Endothelial cell (in vitro differentiated cells): ENCODE measurements around the gene NUP214. TPM values are rescaled to one million over a fixed set of nuclear protein-coding genes. Genes with fewer than 3 reads are reported as not detected.

ENCODE experiments used
- DNase-seq: peaks from one replicate; pipeline ENCODE4 v3.0.0; 2021; ENCODE audit warnings: low spot score
- H3K27ac Mint-ChIP-seq: one replicate; pipeline ENCODE4 v1.8.0; 2021; ENCODE audit warnings: mixed read lengths, inconsistent platforms; ENCODE audit not compliant: unreplicated experiment
- H3K27me3 Mint-ChIP-seq: one replicate; pipeline ENCODE4 v1.8.0; 2021; ENCODE audit warnings: mild to moderate bottlenecking, moderate library complexity, mixed read lengths, inconsistent platforms; ENCODE audit not compliant: unreplicated experiment
- H3K36me3 Mint-ChIP-seq: one replicate; pipeline ENCODE4 v1.8.0; 2021; ENCODE audit warnings: mild to moderate bottlenecking, low read depth, mixed read lengths, inconsistent platforms; ENCODE audit not compliant: unreplicated experiment
- H3K4me1 Mint-ChIP-seq: one replicate; pipeline ENCODE4 v1.8.0; 2021; ENCODE audit warnings: mild to moderate bottlenecking, mixed read lengths, inconsistent platforms; ENCODE audit not compliant: unreplicated experiment
- H3K4me3 Mint-ChIP-seq: one replicate; pipeline ENCODE4 v1.8.0; 2021; ENCODE audit warnings: mild to moderate bottlenecking, mixed read lengths, inconsistent platforms; ENCODE audit not compliant: unreplicated experiment
- H3K9me3 Mint-ChIP-seq: one replicate; pipeline ENCODE4 v1.8.0; 2021; ENCODE audit warnings: mixed read lengths, inconsistent platforms; ENCODE audit not compliant: unreplicated experiment
- total RNA-seq: library from RNA; stranded (reverse); fragmentation: NEBNext Ultra II Directional; extraction: Animal tissue kit (Norgen Biotek cat#: 25700); gene quantifications from one replicate; pipeline ENCODE4 v1.2.1, GENCODE V29; 2021; ENCODE audit not compliant: unreplicated experiment
- TF ChIP-seq, protein P1 (sequence below): fragments of 200-600 bp; sonication (generic); IDR thresholded peaks from one replicate; pipeline ENCODE4 v1.5.0; 2021; ENCODE audit warnings: antibody characterized with exemption; ENCODE audit not compliant: unreplicated experiment

NUP214 gene
- total RNA-seq, 1 donor from 2014 or later = 60.8 TPM

DNA sequence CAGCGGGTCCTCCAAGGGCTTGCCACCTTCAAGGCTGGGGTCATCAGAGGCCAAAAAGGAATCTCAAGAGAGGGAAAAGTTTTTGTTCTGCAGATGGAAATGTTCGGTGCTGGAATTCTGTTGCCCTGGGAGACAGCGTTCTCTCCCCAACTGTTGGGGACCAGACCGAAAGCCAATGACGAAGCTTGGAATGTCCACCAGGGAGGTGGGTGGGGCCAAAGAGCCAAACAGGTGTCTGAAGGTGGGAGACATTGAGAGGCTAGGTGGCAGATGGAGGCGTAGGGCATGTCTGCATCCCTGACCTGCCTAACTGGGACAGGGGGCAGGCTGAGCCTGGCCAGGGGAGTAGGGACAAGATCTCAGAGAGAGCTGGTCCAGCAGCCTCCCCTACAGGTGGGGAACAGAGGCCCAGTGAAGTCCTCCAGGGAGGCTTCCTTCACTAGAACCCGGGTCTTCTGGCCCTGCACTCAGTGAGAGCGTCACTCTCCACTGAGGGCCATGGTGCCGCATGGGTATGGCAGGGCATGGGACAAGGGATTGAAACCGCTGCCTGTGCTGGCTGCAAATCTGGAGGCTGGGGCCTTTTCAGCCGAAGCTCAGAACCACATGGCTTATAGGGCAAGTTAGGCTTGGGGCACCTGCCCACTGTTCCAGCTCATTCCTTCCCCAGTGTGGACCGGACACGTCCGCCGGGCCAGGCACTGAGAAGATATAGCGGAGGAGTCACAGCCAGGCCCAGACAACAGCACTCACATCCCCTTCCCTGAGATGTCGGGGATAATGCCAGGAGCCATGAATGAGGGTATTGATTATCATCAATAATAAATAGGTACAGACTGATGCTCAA, 156.0 kb downstream of the NUP214 start:
- TF ChIP-seq, protein P1, sequence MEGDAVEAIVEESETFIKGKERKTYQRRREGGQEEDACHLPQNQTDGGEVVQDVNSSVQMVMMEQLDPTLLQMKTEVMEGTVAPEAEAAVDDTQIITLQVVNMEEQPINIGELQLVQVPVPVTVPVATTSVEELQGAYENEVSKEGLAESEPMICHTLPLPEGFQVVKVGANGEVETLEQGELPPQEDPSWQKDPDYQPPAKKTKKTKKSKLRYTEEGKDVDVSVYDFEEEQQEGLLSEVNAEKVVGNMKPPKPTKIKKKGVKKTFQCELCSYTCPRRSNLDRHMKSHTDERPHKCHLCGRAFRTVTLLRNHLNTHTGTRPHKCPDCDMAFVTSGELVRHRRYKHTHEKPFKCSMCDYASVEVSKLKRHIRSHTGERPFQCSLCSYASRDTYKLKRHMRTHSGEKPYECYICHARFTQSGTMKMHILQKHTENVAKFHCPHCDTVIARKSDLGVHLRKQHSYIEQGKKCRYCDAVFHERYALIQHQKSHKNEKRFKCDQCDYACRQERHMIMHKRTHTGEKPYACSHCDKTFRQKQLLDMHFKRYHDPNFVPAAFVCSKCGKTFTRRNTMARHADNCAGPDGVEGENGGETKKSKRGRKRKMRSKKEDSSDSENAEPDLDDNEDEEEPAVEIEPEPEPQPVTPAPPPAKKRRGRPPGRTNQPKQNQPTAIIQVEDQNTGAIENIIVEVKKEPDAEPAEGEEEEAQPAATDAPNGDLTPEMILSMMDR = no peak
- DNase-seq = no peak
- H3K36me3 Mint-ChIP-seq = peaks cover 7% of the 10 kb centered on the region
- H3K9me3 Mint-ChIP-seq = no peaks in the 10 kb centered on the region
- peaks cover 7% of the 10 kb centered on the region for H3K4me1 Mint-ChIP-seq
- peaks cover 17% of the 10 kb centered on the region for H3K27me3 Mint-ChIP-seq
- peak overlapping the region; percentile 65 for H3K4me3 Mint-ChIP-seq
- H3K27ac Mint-ChIP-seq = no peak overlapping the region

DNA sequence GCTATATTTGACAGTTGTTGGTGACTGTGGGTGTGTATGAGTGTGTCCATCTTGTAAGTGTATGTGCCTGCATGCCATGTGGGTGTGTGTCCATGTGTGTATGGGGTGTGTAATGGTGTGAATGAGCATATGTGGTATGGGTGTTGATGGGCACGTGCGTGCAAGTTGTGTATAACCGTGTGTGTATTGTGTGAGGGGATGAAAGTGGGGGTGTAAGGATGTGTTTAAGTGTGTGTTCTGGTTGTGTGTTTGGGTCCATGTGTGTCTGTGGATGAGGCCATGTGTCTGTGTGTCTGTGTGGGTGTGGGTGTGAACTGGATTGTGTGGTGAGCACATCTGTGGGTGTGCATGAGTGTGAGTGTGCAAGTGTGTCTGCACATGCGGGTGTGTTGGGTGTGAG, 156.8 kb downstream of the NUP214 start:
- Mint-ChIP-seq H3K9me3 (no peaks in the 10 kb centered on the region), H3K27ac (peak overlapping the region; percentile 1), H3K4me1 (peaks cover 7% of the 10 kb centered on the region), H3K4me3 (peak overlapping the region; percentile 45), H3K27me3 (peaks cover 19% of the 10 kb centered on the region), H3K36me3 (peaks cover 6% of the 10 kb centered on the region)
- DNase-seq = no peak
- TF ChIP-seq, protein P1 = no peak

DNA sequence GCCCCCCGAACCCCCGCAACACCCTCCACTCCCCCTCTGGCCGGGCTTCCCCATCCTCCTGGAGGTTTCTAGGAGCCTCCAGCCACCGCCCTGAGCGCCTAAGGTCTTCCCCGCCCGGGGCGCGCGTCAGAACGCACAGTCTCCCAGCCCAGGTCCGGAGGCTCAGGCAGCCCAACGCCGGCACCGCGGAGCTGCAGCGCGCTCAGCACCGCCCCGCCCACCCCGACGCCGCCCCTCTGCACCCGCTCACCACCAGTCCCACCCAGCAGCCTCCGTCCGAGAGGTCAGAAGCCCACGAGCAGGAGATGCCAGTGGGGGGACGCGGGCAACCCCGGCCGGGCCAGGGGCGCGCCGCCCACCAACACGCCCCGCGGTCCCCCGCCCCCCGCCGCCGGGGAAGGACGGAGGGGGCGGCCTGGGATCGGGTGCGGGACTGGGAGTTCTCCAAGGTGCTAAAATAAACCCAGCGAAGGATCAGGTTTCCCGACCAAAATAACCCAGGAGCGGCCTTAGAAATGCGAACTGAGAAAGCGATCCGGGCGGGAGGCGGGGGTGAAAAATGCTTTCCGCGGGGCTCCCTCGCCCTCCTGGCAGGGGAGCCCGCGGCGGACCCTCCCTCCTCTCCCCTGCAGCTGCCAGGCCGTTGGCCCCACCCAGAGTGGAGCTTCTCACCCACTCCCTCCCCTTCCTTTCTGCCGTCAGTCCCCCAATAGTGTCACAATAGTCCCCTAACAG, 157.5 kb downstream of the NUP214 start:
- peak; percentile 54 for DNase-seq
- no peak overlapping the region for H3K27ac Mint-ChIP-seq
- no peak overlapping the region for H3K4me3 Mint-ChIP-seq
- peaks cover 19% of the 10 kb centered on the region for H3K27me3 Mint-ChIP-seq
- H3K4me1 Mint-ChIP-seq = peaks cover 7% of the 10 kb centered on the region
- no peaks in the 10 kb centered on the region for H3K9me3 Mint-ChIP-seq
- TF ChIP-seq, protein P1 = no peak
- H3K36me3 Mint-ChIP-seq = peaks cover 6% of the 10 kb centered on the region

Other genes with a start within 250 kb of the NUP214 start
- not detected for gene QRFP, start 228.8 kb upstream of the NUP214 start, total RNA-seq
- gene FIBCD1, start 186.3 kb upstream of the NUP214 start, total RNA-seq = 0.33 TPM
- gene LAMC3, start 116.4 kb upstream of the NUP214 start, total RNA-seq = 30.1 TPM
- gene AIF1L, start 29.1 kb upstream of the NUP214 start, total RNA-seq = 16.3 TPM
- 73.4 TPM for gene FAM78A, start 150.9 kb downstream of the NUP214 start, total RNA-seq
- gene PLPP7, start 164.1 kb downstream of the NUP214 start, total RNA-seq = 4.9 TPM